Aorta (tissue), 5 donors: Measurements from ENCODE around the gene ING3. TPM values are rescaled to one million over a fixed set of nuclear protein-coding genes. Genes with fewer than 3 reads are reported as not detected.

Experiments
- ATAC-seq: fragments of 200-7000 bp; cut with Tn5 transposase; one replicate; pipeline ENCODE4 v1.9.1; 2022; ENCODE audit warnings: moderate library complexity; ENCODE audit not compliant: low FRiP score
- DNase-seq, 2 donors: peaks; one replicate each; pipeline ENCODE4 v3.0.0-alpha.2; 2020
- H3K27ac ChIP-seq, 2 donors: one replicate each; pipeline ENCODE4 v1.5.1; 2013; ENCODE audit warnings: low read length in 2 of 2, mild to moderate bottlenecking in 2 of 2, moderate library complexity in 2 of 2, control low read depth in 1 of 2, inconsistent platforms in 1 of 2, low read depth in 1 of 2
- H3K27me3 ChIP-seq, 2 donors: one replicate each; pipeline ENCODE4 v1.6.1; 2013; ENCODE audit warnings: control low read depth in 1 of 2, low read length in 1 of 2, mild to moderate bottlenecking in 1 of 2, moderate library complexity in 1 of 2; ENCODE audit not compliant: insufficient read depth in 2 of 2, control insufficient read depth in 1 of 2
- H3K36me3 ChIP-seq, 2 donors: one replicate each; pipeline ENCODE4 v1.6.1; 2013; ENCODE audit warnings: control low read depth in 1 of 2, low read length in 1 of 2, mild to moderate bottlenecking in 1 of 2; ENCODE audit not compliant: insufficient read depth in 2 of 2, control insufficient read depth in 1 of 2
- H3K4me1 ChIP-seq, 2 donors: one replicate each; pipeline ENCODE4 v1.6.1; 2013; ENCODE audit warnings: low read length in 2 of 2, control low read depth in 1 of 2, mild to moderate bottlenecking in 1 of 2, moderate library complexity in 1 of 2; ENCODE audit not compliant: insufficient read depth in 2 of 2, control insufficient read depth in 1 of 2
- H3K4me3 ChIP-seq, 2 donors: one replicate each; pipeline ENCODE4 v1.5.1; 2013; ENCODE audit warnings: low read length in 2 of 2, control low read depth in 1 of 2, mild to moderate bottlenecking in 1 of 2
- H3K9me3 ChIP-seq: one replicate; pipeline ENCODE4 v1.6.1; 2013; ENCODE audit warnings: mild to moderate bottlenecking, low read length; ENCODE audit not compliant: control insufficient read depth
- whole genome bisulfite sequencing, 2 donors: extraction: QIAGEN DNeasy Blood & Tissue Kit; methylation state at CpG; one replicate each; pipeline ENCODE4 v1.1.7; 2013; 5-methylcytosine and 5-hydroxymethylcytosine counted together
- intact Hi-C, 2 donors: fragments of 100-400 bp; cut with DNase I; formaldehyde crosslinking; loops; one replicate each; pipeline versions ENCODE4 v1.14.2 to v1.15.0; 2022
- polyA plus RNA-seq, 2 donors: library from polyadenylated mRNA; stranded (reverse); fragments of 200-250 nt; gene quantifications; one replicate each; pipeline ENCODE4 v1.2.3, GENCODE V29; 2013
- total RNA-seq, 2 donors: library from RNA; stranded (reverse); fragmentation: NEBNext Ultra II Directional; extraction: Animal tissue kit (Norgen Biotek cat#: 25700); gene quantifications; one replicate each; pipeline ENCODE4 v1.2.1, GENCODE V29; 2021
- donor health status: healthy with polysubstance abuse.
- donor health status: Bipolar disorder and iron deficiency.
- donor health status: DM: no; HTN: no; CAD: no.
- donor health status: DM: no; HTN: no; CAD: no.
- donor health status: DM: yes; HTN: yes; CAD: no.

Gene ING3
- total and polyA plus RNA-seq, 4 donors = 7.5 to 16.0 (median 15.7) TPM

- DNase-seq (no peak), ATAC-seq (no peak)
- Histone ChIP-seq H3K36me3 (no peaks in the 10 kb centered on the region), H3K4me1 (no peaks in the 10 kb centered on the region), H3K9me3 (no peaks in the 10 kb centered on the region), H3K27ac (no peak overlapping the region), H3K4me3 (no peak overlapping the region), H3K27me3 (no peaks in the 10 kb centered on the region)
- intact Hi-C loops = loop anchor here (5.0 kb wide), 3 partner anchors 88 to 153 kb away; partner anchors contain the start of gene TSPAN12 (in 1 of the 2)
- 77 to 78% methylated on average over 6 of the region's 6 CpGs for WGBS, 2 donors
These were observed 5.6 kb upstream of the ING3 start for GRCh38 chr7:120944826-120945562.

GRCh38 chr7:120947980-120948379 lies 2.6 kb upstream of the ING3 start:
- Histone ChIP-seq H3K36me3 (no peaks in the 10 kb centered on the region), H3K9me3 (no peaks in the 10 kb centered on the region), H3K27me3 (no peaks in the 10 kb centered on the region), H3K4me3 (no peak overlapping the region), H3K4me1 (peaks cover 0 to 3% of the 10 kb centered on the region in 2 donors), H3K27ac (no peak overlapping the region)
- no peak for ATAC-seq
- intact Hi-C loops = loop anchor here (5.0 kb wide), 2 partner anchors 91 to 146 kb away; partner anchors contain the start of gene TSPAN12 (in 1 of the 2)
- no peak for DNase-seq

- WGBS, 2 donors = 43 to 53% methylated on average over 8 of the region's 8 CpGs
- ATAC-seq = no peak
- no peaks in the 10 kb centered on the region for H3K27me3 ChIP-seq
- no peaks in the 10 kb centered on the region for H3K9me3 ChIP-seq
- intact Hi-C loops = loop anchor here (5.0 kb wide), 2 partner anchors 92 to 147 kb away; partner anchors contain the start of gene TSPAN12 (in 1 of the 2)
- H3K4me3 ChIP-seq = peak overlapping the region; percentile 31 to 78
- no peaks in the 10 kb centered on the region for H3K36me3 ChIP-seq
- DNase-seq = no peak
- H3K27ac ChIP-seq = no peak overlapping the region
- H3K4me1 ChIP-seq = peaks cover 0 to 3% of the 10 kb centered on the region in 2 donors
These were observed 1.1 kb upstream of the ING3 start for GRCh38 chr7:120949393-120949911.

- no peaks in the 10 kb centered on the region for H3K9me3 ChIP-seq
- H3K4me3 ChIP-seq = peak overlapping the region; percentile 31 to 78
- H3K27ac ChIP-seq = no peak overlapping the region
- DNase-seq (no peak), ATAC-seq (no peak)
- peaks cover 0 to 3% of the 10 kb centered on the region in 2 donors for H3K4me1 ChIP-seq
- no peaks in the 10 kb centered on the region for H3K36me3 ChIP-seq
- WGBS, 2 donors = 1% methylated on average over 10 of the region's 10 CpGs
- no peaks in the 10 kb centered on the region for H3K27me3 ChIP-seq
- intact Hi-C loops = loop anchor here (2.0 to 5.0 kb wide), 3 partner anchors 91 to 148 kb away; partner anchors contain the start of gene TSPAN12 (in 2 of the 2)
These were observed 509 bp upstream of the ING3 start for GRCh38 chr7:120949998-120950538.

GRCh38 chr7:120951309-120951699 lies 727 bp downstream of the ING3 start:
- ATAC-seq = peak; percentile 83
- 0 to 1% methylated on average over 8 of the region's 8 CpGs for WGBS, 2 donors
- DNase-seq = no peak
- Histone ChIP-seq H3K4me1 (peaks cover 0 to 3% of the 10 kb centered on the region in 2 donors), H3K4me3 (peak overlapping the region; percentile 85 to 94), H3K36me3 (no peaks in the 10 kb centered on the region), H3K27ac (peak overlapping the region; percentile 80 to 99), H3K9me3 (no peaks in the 10 kb centered on the region), H3K27me3 (no peaks in the 10 kb centered on the region)
- intact Hi-C loops = loop anchor here in 1 of 2 donors (2.0 kb wide), 1 partner anchor 93 kb away; the partner anchor contains the start of gene TSPAN12

- 37 to 43% methylated on average over 2 of the region's 2 CpGs for WGBS, 2 donors
- Histone ChIP-seq H3K4me1 (peaks cover 0 to 3% of the 10 kb centered on the region in 2 donors), H3K27ac (no peak overlapping the region), H3K9me3 (no peaks in the 10 kb centered on the region), H3K4me3 (peak overlapping the region in 1 of 2 donors; percentile 94), H3K27me3 (no peaks in the 10 kb centered on the region), H3K36me3 (no peaks in the 10 kb centered on the region)
- ATAC-seq = no peak
- DNase-seq = no peak
- intact Hi-C loops = loop anchor here in 1 of 2 donors (2.0 kb wide), 1 partner anchor 93 kb away; the partner anchor contains the start of gene TSPAN12
These were observed 1.2 kb downstream of the ING3 start for GRCh38 chr7:120951826-120952225.

- DNase-seq = no peak
- 86 to 88% methylated on average over 3 of the region's 3 CpGs for WGBS, 2 donors
- Histone ChIP-seq H3K36me3 (no peaks in the 10 kb centered on the region), H3K27ac (no peak overlapping the region), H3K4me1 (peaks cover 0 to 3% of the 10 kb centered on the region in 2 donors), H3K4me3 (no peak overlapping the region), H3K27me3 (no peaks in the 10 kb centered on the region), H3K9me3 (no peaks in the 10 kb centered on the region)
- no peak for ATAC-seq
- intact Hi-C loops = no loop called here
These were observed 5.1 kb downstream of the ING3 start for GRCh38 chr7:120955577-120956149.

GRCh38 chr7:120959929-120960484 lies 9.4 kb downstream of the ING3 start:
- no peaks in the 10 kb centered on the region for H3K27me3 ChIP-seq
- no peak for DNase-seq
- intact Hi-C loops = no loop called here
- no peak overlapping the region for H3K27ac ChIP-seq
- ATAC-seq = no peak
- H3K4me1 ChIP-seq = no peaks in the 10 kb centered on the region
- WGBS, 2 donors = 93 to 94% methylated on average over 8 of the region's 8 CpGs
- no peak overlapping the region for H3K4me3 ChIP-seq
- no peaks in the 10 kb centered on the region for H3K9me3 ChIP-seq
- peaks cover 0 to 1% of the 10 kb centered on the region in 2 donors for H3K36me3 ChIP-seq
